Upper lobe of left lung (tissue), 6 donors: ENCODE measurements around the gene CEBPB. TPM values are rescaled to one million over a fixed set of nuclear protein-coding genes. Genes with fewer than 3 reads are reported as not detected.
A peak's percentile ranks its signal among the peaks of the same experiment; 100 is the strongest.

ENCODE experiments used
- ATAC-seq, 2 donors: fragments of 200-7000 bp; cut with Tn5 transposase; one replicate each; pipeline ENCODE4 v1.9.1; 2022; ENCODE audit warnings: mild to moderate bottlenecking in 2 of 2, moderate library complexity in 2 of 2; ENCODE audit not compliant: low FRiP score in 2 of 2
- DNase-seq, 2 donors: peaks; one replicate each; pipeline ENCODE4 v3.0.0-alpha.2; 2019 to 2020
- H3K27ac ChIP-seq, 4 donors: fragments of 200-600 bp; sonication (generic); one replicate each; pipeline ENCODE4 v1.5.1; 2016 to 2019
- H3K27me3 ChIP-seq, 4 donors: fragments of 200-600 bp; sonication (generic); one replicate each; pipeline ENCODE4 v1.5.1; 2017 to 2019
- H3K36me3 ChIP-seq, 4 donors: fragments of 200-600 bp; sonication (generic); one replicate each; pipeline ENCODE4 v1.5.1; 2016 to 2019
- H3K4me1 ChIP-seq, 4 donors: fragments of 200-600 bp; sonication (generic); one replicate each; pipeline ENCODE4 v1.5.1; 2018 to 2019
- H3K4me3 ChIP-seq, 4 donors: fragments of 200-600 bp; sonication (generic); one replicate each; pipeline ENCODE4 v1.5.1; 2017 to 2019; ENCODE audit warnings: mild to moderate bottlenecking in 2 of 4, moderate library complexity in 1 of 4
- H3K9me3 ChIP-seq, 4 donors: fragments of 200-600 bp; sonication (generic); one replicate each; pipeline ENCODE4 v1.5.1; 2018 to 2019
- EP300 ChIP-seq, 4 donors: sonication (generic); formaldehyde crosslinking; IDR thresholded peaks; one replicate each; pipeline ENCODE4 v1.5.1; 2017; ENCODE audit warnings: antibody characterized with exemption in 4 of 4, control low read depth in 2 of 4
- POLR2A ChIP-seq, 4 donors: fragments of 450-650 bp; IDR thresholded peaks; one replicate each; pipeline ENCODE4 v1.5.1; 2016 to 2017; ENCODE audit warnings: antibody characterized with exemption in 4 of 4, mild to moderate bottlenecking in 2 of 4
- POLR2AphosphoS5 ChIP-seq, 2 donors: sonication (generic); formaldehyde crosslinking; IDR thresholded peaks; one replicate each; pipeline ENCODE4 v1.5.1; 2017; ENCODE audit warnings: antibody characterized with exemption in 2 of 2
- WGBS, 2 donors: methylation state at CpG; one replicate each; pipeline ENCODE4 v1.1.5; 2017 to 2018; 5-methylcytosine and 5-hydroxymethylcytosine counted together
- total RNA-seq, 6 donors: library from RNA; depleted of rRNA in 4 of 6; stranded (reverse); fragments of >200 nt in 4 of 6; gene quantifications; one replicate each; pipeline versions ENCODE4 v1.1.0 to v1.2.1, GENCODE V29; 2016 to 2021
- TF ChIP-seq, protein P1 (sequence below), 6 experiments: fragments of 450-650 bp in 4 of 6; fragments of 200-600 bp in 2 of 6; sonication (generic) in 2 of 6; IDR thresholded peaks; one replicate each; pipeline ENCODE4 v1.5.1; 2016 to 2019; ENCODE audit warnings: antibody characterized with exemption in 6 of 6
- donor health status: DM: no; HTN: no; CAD: no; lungs with moderate emphysema.
- donor health status: DM: no; HTN: yes; CAD: no; lungs with severe emphysema.

Gene CEBPB
- total RNA-seq, 6 donors from 2014 or later: 161 to 411 (median 292) TPM

DNA sequence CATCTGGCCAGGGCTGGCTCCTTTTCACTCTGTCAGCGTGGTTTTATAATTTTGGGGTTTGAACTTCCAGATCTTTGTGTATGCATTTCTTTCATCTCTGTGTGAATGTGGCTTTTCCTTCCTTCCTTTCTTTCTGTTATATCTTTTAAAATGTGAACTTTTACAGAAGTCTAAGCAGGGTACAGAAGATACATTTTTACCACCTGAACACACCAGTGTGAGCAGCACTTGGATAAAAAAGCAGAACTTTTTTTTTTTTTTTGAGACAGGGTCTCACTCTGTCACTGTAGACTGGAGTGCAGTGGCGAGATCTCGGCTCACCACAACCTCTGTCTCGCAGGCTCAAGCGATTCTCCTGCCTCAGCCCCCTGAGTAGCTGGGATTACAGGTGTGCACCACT is 20.5 kb downstream of the CEBPB start:
- 56 to 74% methylated on average over 5 of the region's 5 CpGs for WGBS, 2 donors
- TF ChIP-seq POLR2A (IDR thresholded peaks at IDR 0.05) (no peak), EP300 (IDR thresholded peaks at IDR 0.05) (no peak), POLR2AphosphoS5 (IDR thresholded peaks at IDR 0.05) (no peak)
- TF ChIP-seq, protein P1, sequence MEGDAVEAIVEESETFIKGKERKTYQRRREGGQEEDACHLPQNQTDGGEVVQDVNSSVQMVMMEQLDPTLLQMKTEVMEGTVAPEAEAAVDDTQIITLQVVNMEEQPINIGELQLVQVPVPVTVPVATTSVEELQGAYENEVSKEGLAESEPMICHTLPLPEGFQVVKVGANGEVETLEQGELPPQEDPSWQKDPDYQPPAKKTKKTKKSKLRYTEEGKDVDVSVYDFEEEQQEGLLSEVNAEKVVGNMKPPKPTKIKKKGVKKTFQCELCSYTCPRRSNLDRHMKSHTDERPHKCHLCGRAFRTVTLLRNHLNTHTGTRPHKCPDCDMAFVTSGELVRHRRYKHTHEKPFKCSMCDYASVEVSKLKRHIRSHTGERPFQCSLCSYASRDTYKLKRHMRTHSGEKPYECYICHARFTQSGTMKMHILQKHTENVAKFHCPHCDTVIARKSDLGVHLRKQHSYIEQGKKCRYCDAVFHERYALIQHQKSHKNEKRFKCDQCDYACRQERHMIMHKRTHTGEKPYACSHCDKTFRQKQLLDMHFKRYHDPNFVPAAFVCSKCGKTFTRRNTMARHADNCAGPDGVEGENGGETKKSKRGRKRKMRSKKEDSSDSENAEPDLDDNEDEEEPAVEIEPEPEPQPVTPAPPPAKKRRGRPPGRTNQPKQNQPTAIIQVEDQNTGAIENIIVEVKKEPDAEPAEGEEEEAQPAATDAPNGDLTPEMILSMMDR (IDR thresholded peaks at IDR 0.05): no peak
- Histone ChIP-seq H3K27me3 (no peaks in the 10 kb centered on the region), H3K9me3 (no peaks in the 10 kb centered on the region), H3K36me3 (no peaks in the 10 kb centered on the region), H3K4me3 (no peak overlapping the region), H3K4me1 (peaks cover 0 to under 1% (median 0%) of the 10 kb centered on the region in 4 donors), H3K27ac (no peak overlapping the region)
- DNase-seq (no peak), ATAC-seq (no peak)

DNA sequence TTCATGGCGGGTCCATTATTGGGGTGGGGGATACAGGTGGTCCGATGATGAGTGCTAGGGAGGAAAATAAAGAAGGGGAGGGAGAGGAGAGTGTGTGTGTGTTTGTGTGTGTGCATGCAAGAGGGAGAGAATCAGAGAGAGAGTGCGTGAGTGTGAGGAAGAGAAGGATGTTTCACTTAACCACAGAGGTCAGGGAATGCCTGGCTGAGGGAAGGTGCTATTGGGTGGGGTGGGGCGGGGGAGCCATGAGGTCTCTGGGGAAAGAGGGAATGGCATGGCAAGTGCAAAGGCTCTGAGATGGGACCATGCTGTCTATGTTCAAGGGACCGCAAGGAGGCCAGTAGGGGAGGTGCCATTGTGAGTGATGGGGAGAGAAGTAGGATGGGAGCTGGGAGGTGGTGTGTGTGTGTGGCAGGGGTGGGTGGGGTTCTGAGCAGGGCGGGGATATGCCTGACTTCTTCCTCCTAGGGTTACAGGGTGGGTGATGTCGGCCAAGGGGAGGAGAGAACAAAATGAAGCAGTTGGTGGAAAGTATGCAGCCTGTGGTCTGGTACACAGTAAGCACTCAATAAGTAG is 23.0 kb downstream of the CEBPB start:
- peak in 1 of 2 donors; percentile 10 for ATAC-seq
- WGBS, 2 donors: 71 to 82% methylated on average over 7 of the region's 7 CpGs
- TF ChIP-seq POLR2AphosphoS5 (IDR thresholded peaks at IDR 0.05): no peak
- TF ChIP-seq, protein P1 (IDR thresholded peaks at IDR 0.05): no peak
- TF ChIP-seq EP300 (IDR thresholded peaks at IDR 0.05): no peak
- TF ChIP-seq POLR2A (IDR thresholded peaks at IDR 0.05): no peak
- no peak overlapping the region for H3K27ac ChIP-seq
- no peaks in the 10 kb centered on the region for H3K4me1 ChIP-seq
- no peak overlapping the region for H3K4me3 ChIP-seq
- DNase-seq: no peak
- H3K36me3 ChIP-seq: no peaks in the 10 kb centered on the region
- H3K27me3 ChIP-seq: no peaks in the 10 kb centered on the region
- H3K9me3 ChIP-seq: no peaks in the 10 kb centered on the region

GRCh38 chr20:50214226-50215024 is 23.8 kb downstream of the CEBPB start:
- H3K4me3 ChIP-seq: no peak overlapping the region
- ATAC-seq (no peak), DNase-seq (no peak)
- H3K27me3 ChIP-seq: no peaks in the 10 kb centered on the region
- no peaks in the 10 kb centered on the region for H3K36me3 ChIP-seq
- H3K27ac ChIP-seq: no peak overlapping the region
- TF ChIP-seq EP300 (IDR thresholded peaks at IDR 0.05): no peak
- TF ChIP-seq POLR2AphosphoS5 (IDR thresholded peaks at IDR 0.05): no peak
- no peak for TF ChIP-seq POLR2A (IDR thresholded peaks at IDR 0.05)
- H3K9me3 ChIP-seq: no peaks in the 10 kb centered on the region
- H3K4me1 ChIP-seq: peaks cover 0 to 7% (median 5%) of the 10 kb centered on the region in 4 donors
- 90 to 94% methylated on average over 3 to 9 of the region's 9 CpGs for WGBS, 2 donors

- ATAC-seq (no peak), DNase-seq (no peak)
- TF ChIP-seq, protein P1 (IDR thresholded peaks at IDR 0.05): no peak
- TF ChIP-seq POLR2A (IDR thresholded peaks at IDR 0.05) (no peak), EP300 (IDR thresholded peaks at IDR 0.05) (no peak)
- Histone ChIP-seq H3K27me3 (no peaks in the 10 kb centered on the region), H3K27ac (no peak overlapping the region), H3K4me1 (peaks cover under 1 to 9% (median 5%) of the 10 kb centered on the region in 4 donors), H3K4me3 (no peak overlapping the region), H3K36me3 (no peaks in the 10 kb centered on the region), H3K9me3 (no peaks in the 10 kb centered on the region)
- 55 to 61% methylated on average over 8 of the region's 8 CpGs for WGBS, 2 donors
These were observed 24.6 kb downstream of the CEBPB start for GRCh38 chr20:50215101-50215690.

GRCh38 chr20:50215926-50216325 is 25.3 kb downstream of the CEBPB start:
- WGBS, 2 donors: 69 to 80% methylated on average over 9 of the region's 9 CpGs
- Histone ChIP-seq H3K27me3 (no peaks in the 10 kb centered on the region), H3K36me3 (no peaks in the 10 kb centered on the region), H3K4me1 (peaks cover 5 to 11% (median 7%) of the 10 kb centered on the region in 4 donors), H3K9me3 (no peaks in the 10 kb centered on the region), H3K4me3 (no peak overlapping the region), H3K27ac (no peak overlapping the region)
- DNase-seq: no peak
- TF ChIP-seq POLR2AphosphoS5 (IDR thresholded peaks at IDR 0.05): no peak
- TF ChIP-seq, protein P1 (IDR thresholded peaks at IDR 0.05): no peak
- TF ChIP-seq EP300 (IDR thresholded peaks at IDR 0.05): no peak
- no peak for TF ChIP-seq POLR2A (IDR thresholded peaks at IDR 0.05)
- ATAC-seq: no peak
